ENCODE data around the gene TGFBR2.

Gene TGFBR2

GRCh38 chr3:30637310-30638219 is 31.2 kb downstream of the TGFBR2 start:
- no peak for DNase-seq

GRCh38 chr3:30638685-30639412 is 32.4 kb downstream of the TGFBR2 start:
- no peak for DNase-seq

GRCh38 chr3:30639937-30640336 is 33.5 kb downstream of the TGFBR2 start:
- no peak for DNase-seq

- DNase-seq, result no peak
Observed at GRCh38 chr3:30640851-30641250, 34.5 kb downstream of the TGFBR2 start.

GRCh38 chr3:30641416-30642251 is 35.2 kb downstream of the TGFBR2 start:
- no peak for DNase-seq

GRCh38 chr3:30642849-30643361 is 36.5 kb downstream of the TGFBR2 start:
- DNase-seq, result no peak

GRCh38 chr3:30643763-30644462 is 37.5 kb downstream of the TGFBR2 start:
- no peak for DNase-seq

GRCh38 chr3:30644615-30645014 is 38.2 kb downstream of the TGFBR2 start:
- DNase-seq, result peak; percentile 82

GRCh38 chr3:30645077-30645476 is 38.7 kb downstream of the TGFBR2 start:
- DNase-seq, result no peak

- peak; percentile 41 for DNase-seq
Observed at GRCh38 chr3:30646181-30646876, 39.9 kb downstream of the TGFBR2 start.

- DNase-seq, result no peak
Observed at GRCh38 chr3:30646961-30647752, 40.8 kb downstream of the TGFBR2 start.

GRCh38 chr3:30648670-30649357 is 42.4 kb downstream of the TGFBR2 start:
- DNase-seq, result no peak

GRCh38 chr3:30649572-30650318 is 43.3 kb downstream of the TGFBR2 start:
- DNase-seq, result peak; percentile 87

GRCh38 chr3:30650348-30650995 is 44.1 kb downstream of the TGFBR2 start:
- no peak for DNase-seq

GRCh38 chr3:30654269-30654668 is 47.9 kb downstream of the TGFBR2 start:
- no peak for DNase-seq

- DNase-seq, result peak; percentile 78
Observed at GRCh38 chr3:30655187-30655812, 48.9 kb downstream of the TGFBR2 start.

- no peak for DNase-seq
Observed at GRCh38 chr3:30656624-30657141, 50.3 kb downstream of the TGFBR2 start.

- peak; percentile 47 for DNase-seq
Observed at GRCh38 chr3:30657914-30658313, 51.5 kb downstream of the TGFBR2 start.
